Measurements from ENCODE around the gene ULK4. TPM values are rescaled to one million over a fixed set of nuclear protein-coding genes. Genes with fewer than 3 reads are reported as not detected.

Gene ULK4
- total and polyA plus RNA-seq, 2 of the 4 experiments (the other 2 are of a cell fraction), result 2.7 to 5.0 TPM

DNA sequence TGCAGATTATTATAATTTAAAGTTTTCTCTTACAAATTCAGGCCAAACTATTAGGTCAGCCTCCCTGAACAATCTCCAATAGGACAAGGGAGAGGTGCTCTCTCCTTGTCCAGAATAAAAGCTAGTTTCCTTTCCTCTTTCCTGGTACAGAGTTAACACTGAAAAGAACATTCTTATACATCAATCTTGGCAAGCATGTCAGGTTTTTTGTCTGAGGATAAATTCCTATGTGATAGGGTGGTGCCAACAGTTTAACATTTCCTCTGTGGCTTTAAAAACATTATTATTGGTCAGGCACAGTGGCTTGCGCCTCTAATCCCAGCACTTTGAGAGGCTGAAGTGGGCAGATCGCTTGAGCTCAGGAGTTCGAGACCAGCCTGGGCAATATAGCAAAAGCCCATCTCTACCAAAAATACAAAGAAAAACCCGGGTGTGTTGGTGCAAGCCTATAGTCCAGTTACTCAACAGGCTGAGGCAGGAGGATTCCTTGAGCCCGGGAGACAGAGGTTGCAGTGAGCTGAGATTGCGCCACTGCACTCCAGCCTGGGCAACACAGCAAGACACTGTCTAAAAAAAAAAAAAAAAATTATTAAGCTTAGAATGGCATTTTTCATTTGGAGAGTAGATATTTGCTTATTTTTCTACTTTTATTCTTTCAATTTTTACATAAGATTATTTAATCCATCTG lies 13.7 kb upstream of the ULK4 start:
- Histone ChIP-seq H3K4me3 (ENCODE audit: insufficient read depth, low read depth, low read length) (no peak overlapping the region), H3K9me3 (ENCODE audit: control insufficient read depth, insufficient read depth, low read length) (no peaks in the 10 kb centered on the region), H4K5ac (ENCODE audit: low read depth, low read length) (no peak overlapping the region), H3K4me2 (ENCODE audit: low read depth, low read length) (no peak overlapping the region), H3K4ac (ENCODE audit: low read depth, low read length) (no peak overlapping the region), H3K79me1 (ENCODE audit: low read depth in 1 of 2, low read length in 2 of 2) (no peaks in the 10 kb centered on the region), H2AK5ac (ENCODE audit: low read depth, low read length) (no peak overlapping the region), H2BK15ac (ENCODE audit: low read depth, low read length) (no peak overlapping the region), H4K8ac (ENCODE audit: low read depth in 2 of 2, low read length in 2 of 2) (no peak overlapping the region), H2BK20ac (ENCODE audit: low read depth, low read length) (no peak overlapping the region), H2AK9ac (replicated peaks; ENCODE audit: low read depth, low read length, poor library complexity) (no peak overlapping the region), H2BK120ac (ENCODE audit: low read depth, low read length) (no peak overlapping the region), H3K56ac (ENCODE audit: extremely low read depth, insufficient read depth, low read length) (no peak overlapping the region), H4K91ac (ENCODE audit: insufficient read depth, low read depth, low read length) (no peak overlapping the region), H3K36me3 (ENCODE audit: control insufficient read depth, insufficient read depth, low read length) (no peaks in the 10 kb centered on the region), H3K4me1 (ENCODE audit: control insufficient read depth, insufficient read depth, low read length) (no peaks in the 10 kb centered on the region), H3K14ac (replicated peaks; ENCODE audit: low read depth, low read length) (no peak overlapping the region), H3K27me3 (ENCODE audit: control insufficient read depth, insufficient read depth, low read length) (peaks cover 1% of the 10 kb centered on the region; the same call in 1 of the 2 replicates), H2AFZ (replicated peaks; ENCODE audit: low read length, poor library complexity) (no peak overlapping the region), H3K9ac (ENCODE audit: low read depth, low read length) (no peak overlapping the region), H3K9me1 (ENCODE audit: insufficient read depth, low read length) (no peaks in the 10 kb centered on the region), H3K18ac (ENCODE audit: low read depth, low read length) (no peak overlapping the region), H3K23ac (ENCODE audit: low read depth, low read length) (no peak overlapping the region), H2BK5ac (ENCODE audit: low read depth, low read length, poor library complexity, severe bottlenecking) (no peak overlapping the region), H4K20me1 (ENCODE audit: insufficient read depth, low read length) (no peaks in the 10 kb centered on the region), H3K27ac (ENCODE audit: insufficient read depth, low read length) (no peak overlapping the region)
- DNase-seq (no peak), ATAC-seq (ENCODE audit: low read depth) (no peak)
- POLR2A ChIA-PET (ENCODE audit: unreplicated experiment), result interaction anchor here (0.7 kb wide), 1 partner anchor 56 kb away, joined by 3 read pairs; no protein-coding TSS in a partner anchor
- in situ Hi-C loops (cut with MboI; ENCODE audit: low sequenced_read_pairs) (no loop called here), intact Hi-C loops (cut with micrococcal nuclease) (no loop called here), dilution Hi-C loops (cut with HindIII; ENCODE audit: low sequenced_read_pairs, unreplicated experiment) (no loop called here)
- CTCF ChIA-PET, result no interaction called here
- no peak for TF ChIP-seq BHLHE40 (IDR thresholded peaks at IDR 0.05; ENCODE audit: low read depth, low read length)
- no peak for TF ChIP-seq MXI1 (IDR thresholded peaks at IDR 0.05; ENCODE audit: borderline replicate concordance, low read depth, low read length)
- TF ChIP-seq, protein P1, sequence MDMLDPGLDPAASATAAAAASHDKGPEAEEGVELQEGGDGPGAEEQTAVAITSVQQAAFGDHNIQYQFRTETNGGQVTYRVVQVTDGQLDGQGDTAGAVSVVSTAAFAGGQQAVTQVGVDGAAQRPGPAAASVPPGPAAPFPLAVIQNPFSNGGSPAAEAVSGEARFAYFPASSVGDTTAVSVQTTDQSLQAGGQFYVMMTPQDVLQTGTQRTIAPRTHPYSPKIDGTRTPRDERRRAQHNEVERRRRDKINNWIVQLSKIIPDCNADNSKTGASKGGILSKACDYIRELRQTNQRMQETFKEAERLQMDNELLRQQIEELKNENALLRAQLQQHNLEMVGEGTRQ (IDR thresholded peaks at IDR 0.05; ENCODE audit: low read depth, low read length), result no peak
- TF ChIP-seq MAFK (IDR thresholded peaks at IDR 0.05; ENCODE audit: low read depth, low read length), result no peak
- no peak for TF ChIP-seq POLR2A (IDR thresholded peaks at IDR 0.05; ENCODE audit: low read depth, low read length)
- TF ChIP-seq, protein P2, sequence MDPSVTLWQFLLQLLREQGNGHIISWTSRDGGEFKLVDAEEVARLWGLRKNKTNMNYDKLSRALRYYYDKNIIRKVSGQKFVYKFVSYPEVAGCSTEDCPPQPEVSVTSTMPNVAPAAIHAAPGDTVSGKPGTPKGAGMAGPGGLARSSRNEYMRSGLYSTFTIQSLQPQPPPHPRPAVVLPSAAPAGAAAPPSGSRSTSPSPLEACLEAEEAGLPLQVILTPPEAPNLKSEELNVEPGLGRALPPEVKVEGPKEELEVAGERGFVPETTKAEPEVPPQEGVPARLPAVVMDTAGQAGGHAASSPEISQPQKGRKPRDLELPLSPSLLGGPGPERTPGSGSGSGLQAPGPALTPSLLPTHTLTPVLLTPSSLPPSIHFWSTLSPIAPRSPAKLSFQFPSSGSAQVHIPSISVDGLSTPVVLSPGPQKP (IDR thresholded peaks at IDR 0.05; ENCODE audit: borderline replicate concordance, low read depth, low read length), result no peak
- no peak for TF ChIP-seq CEBPB (IDR thresholded peaks at IDR 0.05; ENCODE audit: low read depth, low read length)
- no peak for TF ChIP-seq MAZ (IDR thresholded peaks at IDR 0.05; ENCODE audit: borderline replicate concordance, low read depth, low read length)
- BruUV-seq (replicated peaks), result no TSS peak
- WGBS, 2 experiments (ENCODE audit: extremely low coverage in 2 of 2, insufficient read length in 1 of 2), result no CpG with 5 or more reads among the region's 6 CpGs
